Measurements from ENCODE around the gene GLYR1.

The GLYR1 gene

DNA sequence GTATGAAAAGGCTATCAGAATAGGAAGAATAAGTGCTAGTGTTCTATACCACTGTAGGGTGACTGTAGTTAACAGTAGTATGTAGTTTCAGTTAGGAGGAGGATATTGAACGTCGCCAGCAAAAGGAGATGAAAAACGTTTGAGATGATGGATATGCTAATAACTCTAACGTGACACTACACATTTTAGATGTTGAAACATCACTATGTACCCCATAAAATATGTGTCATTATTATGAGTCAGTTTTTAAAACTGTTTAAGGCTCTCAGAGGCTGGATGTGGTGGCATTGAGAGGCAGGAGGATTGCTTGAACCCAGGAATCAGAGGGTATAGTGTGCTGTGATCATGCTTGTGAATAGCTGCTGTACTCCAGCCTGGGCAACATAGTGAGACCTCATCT, 32.0 kb upstream of the GLYR1 start:
- no peak for DNase-seq

DNA sequence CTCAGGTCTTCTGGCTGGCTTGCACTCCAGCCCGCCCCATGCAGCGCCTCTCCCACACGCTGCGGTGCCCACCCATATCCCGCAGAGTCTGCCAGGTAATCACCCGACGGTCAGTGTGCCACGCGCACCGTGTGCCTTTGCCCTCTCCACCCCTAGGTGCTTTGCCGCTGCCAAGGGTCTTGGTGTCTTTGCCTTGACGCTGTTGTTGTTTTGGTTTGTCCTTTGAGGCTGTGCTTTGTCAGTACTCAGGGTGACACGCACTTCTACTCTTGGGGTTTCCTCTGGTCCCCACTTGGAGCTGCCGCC, 30.2 kb upstream of the GLYR1 start:
- no peak for DNase-seq

DNA sequence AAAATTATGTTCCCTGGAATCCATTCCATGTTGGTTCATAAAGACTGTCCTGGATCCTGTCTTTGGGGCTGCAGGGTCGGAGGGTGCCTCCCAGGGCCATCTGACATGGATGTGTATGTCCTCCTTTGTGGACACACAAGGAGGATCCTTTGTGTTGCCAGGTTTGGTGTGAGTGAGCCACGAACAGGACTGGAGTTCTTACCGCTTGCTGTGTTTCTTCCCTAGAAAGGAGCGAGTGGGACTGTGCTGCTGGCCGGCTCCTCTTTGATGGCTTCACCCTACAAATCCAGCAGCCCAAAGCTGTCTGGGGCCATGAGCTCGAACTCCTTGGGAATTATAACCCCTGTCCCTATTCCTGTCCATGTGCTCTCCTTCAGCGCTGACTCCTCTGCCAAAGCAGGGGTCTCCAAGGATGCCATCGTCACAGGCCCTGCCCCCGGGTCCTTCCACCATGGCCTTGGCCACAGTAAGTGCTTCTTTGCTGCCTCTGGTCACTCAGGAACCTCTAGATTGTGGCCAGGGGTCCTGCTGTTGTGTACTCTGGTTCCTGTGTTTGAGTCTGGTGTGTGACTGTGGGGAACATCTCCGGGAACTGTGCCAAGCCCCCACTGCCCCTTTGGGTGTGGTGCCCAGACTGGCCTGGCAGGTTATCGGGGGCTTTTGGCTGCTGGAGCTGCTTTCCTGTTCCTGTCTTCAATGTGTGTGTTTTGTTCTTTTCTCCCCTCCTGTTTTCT, 29.7 kb upstream of the GLYR1 start:
- DNase-seq = no peak

DNA sequence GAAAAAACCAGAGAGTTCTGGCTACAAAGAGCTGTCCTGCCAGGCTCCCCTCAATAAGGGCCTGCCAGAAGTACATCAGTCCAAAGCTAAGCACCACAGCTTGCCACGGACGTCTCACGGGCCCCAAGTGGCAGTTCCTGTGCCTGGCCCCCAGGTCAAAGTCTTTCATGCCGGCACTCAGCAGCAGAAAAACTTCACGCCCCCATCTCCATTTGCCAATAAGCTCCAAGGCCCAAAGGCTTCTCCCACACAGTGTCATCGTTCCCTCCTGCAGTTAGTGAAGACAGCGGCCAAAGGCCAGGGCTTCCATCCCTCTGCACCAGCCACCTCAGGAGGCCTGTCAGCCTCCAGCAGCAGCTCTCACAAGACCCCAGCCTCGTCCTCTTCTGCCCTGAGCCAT, 27.6 kb upstream of the GLYR1 start:
- no peak for DNase-seq

DNA sequence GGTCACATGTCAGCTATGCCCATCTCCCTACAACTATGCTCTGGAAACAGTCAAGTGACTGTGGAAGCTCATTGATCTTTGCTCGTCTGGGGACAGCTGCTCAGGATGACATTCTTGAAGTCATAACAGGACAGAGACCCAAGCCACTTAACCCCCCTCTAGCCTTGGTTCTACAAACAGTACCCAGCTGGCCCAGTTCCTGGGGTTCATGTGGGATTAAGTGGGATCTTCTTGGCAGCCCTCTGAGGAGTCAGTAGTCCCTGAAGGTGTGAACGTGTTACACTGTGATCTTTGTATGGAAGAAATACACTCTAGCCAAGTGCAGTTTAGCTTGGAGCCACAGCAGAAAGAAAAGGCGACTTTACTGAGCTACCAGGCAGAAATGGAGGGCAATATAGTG, 26.0 kb upstream of the GLYR1 start:
- no peak for DNase-seq

DNA sequence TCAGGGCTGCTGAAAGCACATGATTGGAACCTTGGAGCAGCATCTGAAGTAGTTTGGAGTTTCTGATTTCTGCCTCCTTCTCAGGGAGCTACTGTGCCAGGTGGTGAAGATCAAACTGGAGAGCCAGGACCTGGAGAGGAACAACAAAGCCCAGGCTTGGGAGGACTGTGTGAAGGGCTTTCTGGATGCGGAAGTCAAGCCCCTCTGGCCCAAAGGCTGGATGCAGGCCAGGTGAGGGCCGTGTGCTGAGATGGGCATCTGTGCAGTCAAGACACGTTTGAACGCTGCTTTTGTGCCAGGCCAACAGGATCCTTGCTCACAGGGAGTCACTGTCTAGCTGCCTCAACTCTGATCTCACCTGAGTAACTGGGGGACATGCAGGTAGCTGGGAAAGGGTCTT, 24.0 kb upstream of the GLYR1 start:
- DNase-seq = no peak

DNA sequence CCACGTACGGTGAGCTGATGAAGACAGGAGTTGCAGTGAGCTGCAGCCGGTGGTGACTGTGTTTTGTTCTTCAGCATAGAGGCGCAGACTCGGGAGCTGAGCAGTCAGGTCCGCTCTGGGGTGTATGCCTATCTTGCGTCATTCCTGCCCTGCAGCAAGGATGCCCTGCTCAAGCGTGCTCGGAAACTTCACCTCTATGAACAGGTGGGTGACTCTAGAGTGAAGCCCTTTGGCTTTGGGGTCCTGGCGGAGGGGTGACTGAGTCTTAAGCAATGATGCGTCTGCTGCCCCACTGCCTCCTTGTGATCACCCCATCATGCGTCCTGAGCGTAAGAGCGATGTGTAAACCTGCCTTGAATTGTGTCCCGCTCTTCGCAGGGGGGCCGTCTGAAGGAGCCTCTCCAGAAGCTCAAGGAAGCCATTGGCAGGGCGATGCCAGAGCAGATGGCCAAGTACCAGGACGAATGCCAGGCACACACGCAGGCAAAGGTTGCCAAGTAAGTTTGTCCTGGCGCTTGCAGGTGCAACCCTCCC, 23.1 kb upstream of the GLYR1 start:
- DNase-seq = no peak

DNA sequence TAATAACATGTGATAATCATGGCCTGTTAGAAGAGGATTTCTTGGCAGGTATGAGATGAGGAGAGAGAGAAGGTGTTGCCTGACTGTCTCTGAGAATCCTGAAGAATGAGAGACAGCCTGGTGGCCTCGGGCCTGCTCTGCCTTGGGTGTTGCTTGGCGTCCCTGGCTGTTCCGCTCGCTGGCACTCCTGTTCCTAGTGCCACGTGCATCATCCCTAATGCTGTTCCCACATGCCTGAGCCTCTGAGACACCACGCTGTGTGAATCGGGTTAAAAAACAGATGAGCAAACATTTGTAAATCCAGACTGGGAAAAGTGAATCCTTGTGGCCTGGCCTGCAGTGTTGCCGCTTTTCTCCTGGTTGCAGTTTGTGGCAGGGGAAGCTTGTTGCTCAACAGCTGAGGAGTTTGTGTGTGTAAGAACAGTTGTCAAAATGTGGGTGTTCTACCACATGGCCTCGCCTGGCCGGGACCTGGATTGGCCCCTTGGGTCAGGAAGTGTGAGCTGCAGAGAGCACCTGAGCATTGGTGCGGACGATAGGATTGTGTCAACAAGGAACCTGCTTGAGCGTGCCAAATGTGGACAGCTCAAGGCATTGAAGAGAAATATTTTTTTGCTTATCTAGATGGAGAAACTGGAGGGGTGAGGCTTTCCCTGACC, 22.2 kb upstream of the GLYR1 start:
- no peak for DNase-seq

DNA sequence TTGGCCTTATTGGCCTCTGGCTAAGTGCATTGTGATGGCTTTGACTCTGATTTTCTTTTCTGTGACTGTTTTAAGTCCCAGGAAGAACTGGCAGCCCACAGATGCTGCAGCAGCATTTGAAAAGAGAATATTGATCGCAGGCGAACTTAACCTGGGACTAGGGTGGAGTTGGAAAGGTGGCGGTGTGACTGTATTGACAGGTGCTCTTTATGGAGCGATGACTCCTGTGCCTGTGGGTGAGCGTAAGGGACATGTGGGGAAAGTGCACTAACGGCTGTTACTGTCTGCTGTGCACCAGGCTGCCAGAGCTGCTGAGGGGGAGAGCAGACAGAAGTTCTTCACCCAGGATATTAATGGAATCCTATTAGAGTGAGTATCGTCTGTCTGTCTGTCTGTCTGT, 21.4 kb upstream of the GLYR1 start:
- no peak for DNase-seq

DNA sequence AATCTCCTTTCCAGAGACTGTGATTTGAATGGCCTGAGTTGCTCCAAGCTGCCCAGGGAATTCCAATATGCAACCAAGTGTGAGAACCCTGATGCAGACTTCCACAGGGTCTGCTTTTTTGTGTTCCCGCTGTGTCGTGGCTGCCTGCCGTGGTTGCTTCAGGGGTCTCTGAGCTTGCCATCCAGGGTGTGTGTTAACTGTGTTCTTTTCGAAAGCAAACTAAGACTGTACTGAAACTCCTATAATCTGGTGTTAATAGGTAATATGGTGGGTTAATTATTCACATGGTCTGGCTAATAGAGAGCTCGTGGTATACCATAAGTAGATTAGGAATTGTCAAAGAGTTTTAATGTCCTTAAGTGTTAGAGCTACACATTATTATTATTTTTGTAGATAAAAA, 20.9 kb upstream of the GLYR1 start:
- no peak for DNase-seq

DNA sequence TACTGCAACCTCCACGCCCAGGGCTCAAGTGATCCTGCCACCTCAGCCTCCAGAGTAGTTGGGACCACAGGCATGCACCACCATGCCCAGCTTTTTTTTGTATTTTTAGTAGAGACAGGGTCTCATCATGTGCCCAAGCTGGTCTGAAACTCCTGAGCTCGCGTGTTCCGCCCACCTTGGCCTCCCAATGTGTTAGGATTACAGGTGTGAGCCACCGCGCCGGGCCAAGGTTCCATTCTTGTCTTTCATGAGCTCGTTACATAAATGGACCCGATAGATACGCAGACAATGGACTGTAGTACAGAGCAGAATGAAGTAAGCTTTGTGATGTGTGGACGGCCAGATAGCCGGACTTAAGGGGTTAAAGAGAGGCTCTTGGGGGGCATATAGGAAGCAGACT, 19.5 kb upstream of the GLYR1 start:
- DNase-seq = no peak

DNA sequence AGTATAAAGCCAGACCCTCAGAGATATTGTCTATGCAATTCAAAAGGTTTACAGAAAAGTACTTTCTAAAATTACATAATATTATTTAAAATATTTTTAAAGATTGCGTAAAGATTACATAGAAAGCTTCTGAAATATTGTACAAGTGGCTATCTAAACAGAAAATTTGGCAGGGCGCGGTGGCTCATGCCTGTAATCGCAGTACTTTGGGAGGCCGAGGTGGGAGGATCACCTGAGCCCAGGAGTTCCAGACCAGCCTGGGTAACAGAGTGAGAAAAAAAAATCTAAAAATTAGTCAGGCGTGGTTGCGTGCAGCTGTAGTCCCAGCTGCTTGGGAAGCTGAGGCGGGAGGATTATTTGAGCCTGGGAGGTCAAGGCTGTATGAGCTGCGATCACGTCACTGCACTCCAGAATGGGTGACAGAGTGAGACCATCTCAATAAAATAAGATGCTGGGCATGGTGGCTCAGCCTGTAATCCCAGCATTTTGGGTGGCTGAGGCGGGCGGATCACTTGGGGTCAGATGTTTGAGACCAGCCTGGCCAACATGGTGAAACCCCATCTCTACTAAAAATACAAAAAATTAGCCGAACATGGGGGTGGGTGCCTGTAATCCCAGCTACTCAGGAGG, 18.3 kb upstream of the GLYR1 start:
- DNase-seq = no peak

DNA sequence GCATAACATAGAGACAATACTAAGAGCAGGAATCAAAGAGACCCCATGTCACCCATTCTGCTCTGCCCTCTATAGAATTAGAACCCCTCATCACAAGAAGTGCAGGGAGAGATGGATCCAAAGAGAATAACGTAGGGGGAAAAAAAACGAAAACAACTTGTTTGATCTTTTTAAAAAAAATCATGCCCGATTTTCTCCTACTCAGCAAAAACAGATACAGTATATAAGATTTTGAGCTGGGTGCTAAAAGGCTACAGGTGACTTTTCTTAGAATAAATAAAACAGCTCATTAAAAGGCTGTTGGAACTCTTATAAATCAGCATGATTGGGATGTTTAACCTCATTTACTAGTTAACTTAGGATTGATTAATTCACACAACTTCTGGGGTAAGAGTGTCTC, 17.6 kb upstream of the GLYR1 start:
- no peak for DNase-seq

DNA sequence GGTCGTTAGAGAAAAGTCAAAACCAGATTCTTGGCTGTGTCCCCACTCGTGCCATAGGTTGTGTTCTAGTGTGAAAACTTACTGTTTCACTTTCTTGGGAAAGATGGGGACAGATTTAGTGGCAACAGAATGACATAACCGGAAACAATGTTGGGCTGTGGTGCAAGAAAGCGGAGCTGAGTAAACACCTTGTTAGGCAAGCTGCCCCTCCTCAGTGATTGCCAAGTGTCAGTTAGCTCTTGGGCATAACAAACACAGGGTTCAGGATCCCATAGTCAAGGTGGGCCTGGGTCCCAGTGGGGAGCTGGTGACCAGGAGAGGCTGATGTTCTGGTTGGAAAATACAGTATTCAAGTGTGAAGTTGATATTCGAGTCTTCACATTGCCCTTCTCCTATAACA, 15.6 kb upstream of the GLYR1 start:
- no peak for DNase-seq

DNA sequence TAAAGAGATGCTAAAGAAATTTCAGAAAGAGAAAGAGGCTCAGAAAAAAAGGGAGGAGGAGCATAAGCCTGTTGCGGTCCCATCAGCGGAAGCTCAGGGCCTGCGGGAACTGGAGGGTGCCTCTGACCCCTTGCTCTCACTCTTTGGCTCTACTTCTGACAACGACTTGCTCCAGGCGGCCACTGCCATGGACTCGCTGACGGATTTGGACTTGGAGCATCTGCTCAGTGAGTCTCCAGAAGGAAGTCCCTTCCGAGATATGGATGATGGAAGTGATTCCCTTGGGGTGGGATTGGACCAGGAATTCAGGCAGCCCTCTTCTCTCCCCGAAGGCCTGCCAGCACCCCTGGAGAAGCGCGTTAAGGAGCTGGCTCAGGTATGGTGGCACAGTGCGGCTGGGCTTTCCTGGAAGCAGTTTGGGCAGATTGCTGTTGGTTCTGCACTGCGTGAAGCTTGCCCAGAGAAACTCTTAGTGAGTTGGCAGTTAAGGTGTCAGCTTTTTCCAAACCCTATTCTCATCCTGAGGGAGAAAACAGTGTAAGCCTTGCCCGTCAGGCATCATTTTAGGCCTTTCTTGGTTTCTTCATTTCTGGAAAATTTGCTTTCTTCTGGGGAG, 13.7 kb upstream of the GLYR1 start:
- no peak for DNase-seq

DNA sequence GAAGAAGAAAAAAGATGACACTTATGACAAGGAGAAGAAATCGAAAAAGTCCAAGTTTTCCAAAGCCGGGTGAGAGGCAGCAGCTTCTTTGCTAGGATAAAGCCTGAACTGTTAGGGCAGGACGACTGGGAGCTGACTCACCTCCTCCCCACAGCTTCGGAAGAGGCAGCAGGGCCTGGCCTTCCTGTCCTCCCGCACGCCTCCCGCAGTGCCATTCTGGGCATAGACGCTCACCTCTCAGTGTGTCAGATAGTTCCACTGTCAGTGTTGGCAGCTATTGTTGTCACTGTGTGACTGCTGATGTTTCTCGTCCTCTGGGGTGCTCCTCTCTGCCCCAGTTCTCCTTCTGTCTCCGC, 12.8 kb upstream of the GLYR1 start:
- DNase-seq = no peak

DNA sequence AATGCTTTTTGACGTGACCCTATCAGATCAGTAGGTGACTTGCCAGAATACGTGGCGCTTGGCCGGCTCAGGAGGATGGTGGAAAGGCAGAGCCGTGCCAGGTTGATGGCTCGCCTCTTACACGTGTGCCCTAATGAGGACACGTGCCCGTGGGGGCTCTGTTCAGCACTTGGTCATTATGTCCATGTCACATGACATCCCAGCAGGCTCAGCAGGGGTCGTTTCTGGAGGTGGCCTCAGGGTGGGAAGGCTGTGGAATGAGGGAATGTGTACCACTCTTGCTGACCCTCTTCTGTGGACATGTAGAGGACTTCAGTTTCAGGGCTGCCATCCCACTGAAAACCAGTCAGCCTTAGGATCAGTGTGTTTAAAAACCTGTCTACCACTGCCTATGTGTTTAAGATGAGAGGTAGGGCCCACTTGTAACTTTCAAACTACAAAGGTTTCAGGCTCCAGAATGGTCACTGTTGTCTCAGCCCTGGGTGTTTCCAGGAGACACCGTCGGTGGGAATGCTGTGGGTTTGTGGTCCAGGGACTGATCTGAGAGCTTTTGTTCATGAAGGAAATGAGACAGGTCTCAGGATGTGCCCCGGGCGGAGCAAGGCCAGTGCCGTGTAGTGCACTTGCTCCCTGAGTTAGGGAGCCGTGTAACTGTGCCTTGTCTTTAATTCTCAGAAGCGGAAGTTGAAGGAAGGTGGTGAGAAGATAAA, 12.3 kb upstream of the GLYR1 start:
- no peak for DNase-seq

DNA sequence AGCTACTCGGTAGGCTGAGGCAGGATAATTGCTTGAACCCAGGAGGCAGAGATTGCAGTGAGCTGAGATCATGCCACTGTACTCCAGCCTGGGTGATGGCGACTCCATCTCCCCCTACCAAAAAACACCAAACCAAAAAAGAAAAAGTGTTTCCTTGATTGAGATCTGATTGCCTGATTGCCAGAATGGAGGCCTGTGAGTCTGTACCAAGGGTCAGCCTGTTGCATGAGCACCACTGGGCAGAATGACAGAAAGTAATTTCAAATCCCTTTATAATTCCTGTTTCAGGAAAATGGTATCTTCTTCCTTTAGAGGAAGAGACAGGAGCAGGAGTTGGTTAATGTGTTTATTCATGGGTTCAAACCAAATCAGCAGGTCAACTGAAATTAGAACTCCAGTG, 8.7 kb upstream of the GLYR1 start:
- DNase-seq = no peak

DNA sequence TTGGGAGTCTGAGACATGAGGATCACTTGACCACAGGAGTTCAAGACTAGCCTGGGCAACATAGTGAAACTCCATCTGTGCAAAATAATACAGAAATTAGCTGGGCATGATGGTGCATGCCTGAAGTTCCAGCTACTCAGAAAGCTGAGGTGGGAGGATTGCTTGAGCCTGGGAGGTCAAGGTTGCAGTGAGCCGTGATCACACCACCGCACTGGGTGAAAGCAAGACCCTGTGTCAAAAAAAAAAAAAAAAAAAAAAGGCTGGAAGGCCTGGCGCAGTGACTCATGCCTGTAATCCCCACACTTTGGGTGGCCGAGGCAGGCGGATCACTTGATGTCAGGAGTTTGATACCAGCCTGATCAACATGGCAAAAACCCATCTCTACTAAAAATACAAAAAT, 8.3 kb upstream of the GLYR1 start:
- no peak for DNase-seq

DNA sequence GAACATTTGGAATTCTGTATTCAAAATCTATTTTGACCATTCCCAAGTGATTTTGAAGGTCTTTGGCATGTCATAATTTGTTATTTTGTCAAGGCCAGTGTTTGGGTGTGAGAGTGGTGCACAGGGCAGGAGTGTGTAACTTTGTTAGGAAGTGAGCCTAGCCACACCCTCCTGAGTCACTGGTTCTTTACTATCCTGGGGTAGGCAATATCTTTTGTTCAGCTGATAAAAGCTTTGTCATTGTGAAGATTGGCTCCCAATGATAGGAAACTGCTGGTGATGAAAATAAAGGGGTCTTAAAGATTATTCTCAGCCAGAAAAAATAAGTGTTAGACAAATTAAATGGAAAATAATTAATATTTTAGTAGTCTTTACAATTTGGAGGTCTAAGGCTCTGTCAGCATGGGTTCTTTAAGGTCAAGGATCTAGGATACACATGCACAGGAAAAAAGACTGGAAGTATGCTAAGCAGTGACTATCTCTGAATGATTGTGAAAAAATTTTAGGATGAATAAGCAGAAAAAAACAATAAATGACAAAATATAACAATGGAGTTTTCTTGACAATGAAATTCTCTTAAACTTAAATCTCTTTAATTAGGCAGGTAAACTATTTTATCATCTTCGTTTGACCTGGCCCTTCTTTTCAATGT, 5.3 kb upstream of the GLYR1 start:
- no peak for DNase-seq

DNA sequence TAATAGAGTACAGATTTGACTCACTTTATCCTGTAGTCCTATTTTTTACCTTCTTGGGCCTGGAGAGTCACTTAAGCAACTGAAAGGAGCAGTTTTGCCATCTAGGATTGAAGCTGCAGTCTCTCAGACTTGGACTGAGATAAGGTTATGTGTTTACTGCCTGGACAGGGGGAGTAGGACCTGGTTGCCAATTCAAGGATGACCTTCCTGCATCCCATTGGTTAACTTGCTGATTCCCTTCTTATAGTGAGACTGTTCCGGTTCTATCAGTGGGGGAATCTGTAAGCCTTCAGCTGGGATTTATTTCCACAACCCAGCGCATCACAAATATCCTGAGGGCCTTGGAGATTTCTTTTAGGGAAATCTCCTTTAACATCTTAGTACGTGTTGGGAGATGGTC, 3.1 kb upstream of the GLYR1 start:
- DNase-seq = no peak

DNA sequence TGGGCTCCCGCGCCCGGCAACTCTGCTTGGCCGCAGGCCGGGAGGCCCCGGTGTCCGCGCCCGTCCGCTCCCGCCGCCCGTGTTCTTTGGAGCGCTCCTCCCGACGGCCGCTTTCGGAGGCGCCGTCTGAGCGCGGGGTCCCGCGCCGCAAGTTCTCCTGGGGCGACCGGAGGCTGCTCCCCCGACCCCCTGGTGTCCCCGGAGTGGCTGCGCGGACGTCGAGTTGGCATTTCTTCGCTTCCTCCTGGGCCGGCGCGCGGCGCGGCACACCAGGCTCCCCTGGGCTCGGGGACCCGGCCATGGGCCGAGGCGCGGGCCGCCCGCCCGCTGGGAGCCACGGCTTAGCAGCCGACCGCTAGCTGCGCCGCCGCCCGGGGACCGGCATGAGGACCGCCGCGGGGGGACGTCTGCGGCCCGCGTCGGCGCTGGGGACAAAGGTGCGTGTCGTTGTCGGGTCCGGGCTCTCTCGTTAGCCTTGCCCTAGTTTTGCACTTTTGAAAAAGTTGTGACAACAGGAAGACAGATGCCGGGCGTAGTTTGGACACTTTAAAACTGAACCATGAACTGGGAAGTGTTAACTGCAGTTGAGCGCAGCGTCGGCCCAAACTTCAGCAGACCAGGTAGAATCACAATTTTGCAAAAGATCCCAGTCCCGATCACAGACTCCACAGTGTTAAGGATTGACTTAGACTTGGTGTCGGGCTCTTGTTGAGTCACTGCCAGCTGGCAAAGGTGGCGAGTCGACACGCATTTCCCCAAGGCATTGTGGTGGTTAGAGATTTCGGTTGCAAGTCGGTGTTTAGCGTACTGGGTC, 893 bp upstream of the GLYR1 start:
- DNase-seq = no peak

Data from NCI-H2227 treated with DMSO at 0.1 percent for 48 hours (cell line).